Fibroblast of villous mesenchyme (primary cell): ENCODE results near the gene CAMK1D. TPM values are rescaled to one million over a fixed set of nuclear protein-coding genes. Genes with fewer than 3 reads are reported as not detected.
A peak's percentile ranks its signal among the peaks of the same experiment; 100 is the strongest.

Experiments used
- DNase-seq: peaks from one replicate; pipeline ENCODE4 v3.0.0-alpha.2; 2010; ENCODE audit warnings: low read depth
- H3K4me3 ChIP-seq: 2 replicates; pipeline ENCODE4 v1.5.1; 2011; ENCODE audit warnings: low read depth, mild to moderate bottlenecking, low read length
- CTCF ChIP-seq: IDR thresholded peaks from 2 replicates; pipeline ENCODE4 v1.5.1; 2012; ENCODE audit warnings: low read depth, mild to moderate bottlenecking, low read length; ENCODE audit not compliant: insufficient read depth
- total RNA-seq: library from RNA; depleted of rRNA; stranded (reverse); fragments of >200 nt; gene quantifications from 2 replicates; pipeline ENCODE4 v1.2.3, GENCODE V29; 2012

Gene CAMK1D
- total RNA-seq, 1 donor, result 1.3 TPM

GRCh38 chr10:12833451-12833850 is 484.1 kb downstream of the CAMK1D start:
- no peak overlapping the region for H3K4me3 ChIP-seq
- peak; percentile 27 for DNase-seq
- no peak for TF ChIP-seq CTCF

- no peak for DNase-seq
- H3K4me3 ChIP-seq, result no peak overlapping the region
- no peak for TF ChIP-seq CTCF
These were observed 484.8 kb downstream of the CAMK1D start for GRCh38 chr10:12834116-12834665.

GRCh38 chr10:12834721-12835120 is 485.4 kb downstream of the CAMK1D start:
- DNase-seq, result no peak
- TF ChIP-seq CTCF, result no peak
- H3K4me3 ChIP-seq, result no peak overlapping the region

- DNase-seq, result peak; percentile 63
- H3K4me3 ChIP-seq, result no peak overlapping the region
- TF ChIP-seq CTCF, result no peak
These were observed 486.4 kb downstream of the CAMK1D start for GRCh38 chr10:12835709-12836108.

- H3K4me3 ChIP-seq, result no peak overlapping the region
- no peak for TF ChIP-seq CTCF
- DNase-seq, result no peak
These were observed 489.0 kb downstream of the CAMK1D start for GRCh38 chr10:12838366-12838765.

- H3K4me3 ChIP-seq, result no peak overlapping the region
- TF ChIP-seq CTCF, result no peak
- no peak for DNase-seq
These were observed 489.9 kb downstream of the CAMK1D start for GRCh38 chr10:12838995-12839927.
